Measurements from ENCODE around the gene MAP7.

DNA sequence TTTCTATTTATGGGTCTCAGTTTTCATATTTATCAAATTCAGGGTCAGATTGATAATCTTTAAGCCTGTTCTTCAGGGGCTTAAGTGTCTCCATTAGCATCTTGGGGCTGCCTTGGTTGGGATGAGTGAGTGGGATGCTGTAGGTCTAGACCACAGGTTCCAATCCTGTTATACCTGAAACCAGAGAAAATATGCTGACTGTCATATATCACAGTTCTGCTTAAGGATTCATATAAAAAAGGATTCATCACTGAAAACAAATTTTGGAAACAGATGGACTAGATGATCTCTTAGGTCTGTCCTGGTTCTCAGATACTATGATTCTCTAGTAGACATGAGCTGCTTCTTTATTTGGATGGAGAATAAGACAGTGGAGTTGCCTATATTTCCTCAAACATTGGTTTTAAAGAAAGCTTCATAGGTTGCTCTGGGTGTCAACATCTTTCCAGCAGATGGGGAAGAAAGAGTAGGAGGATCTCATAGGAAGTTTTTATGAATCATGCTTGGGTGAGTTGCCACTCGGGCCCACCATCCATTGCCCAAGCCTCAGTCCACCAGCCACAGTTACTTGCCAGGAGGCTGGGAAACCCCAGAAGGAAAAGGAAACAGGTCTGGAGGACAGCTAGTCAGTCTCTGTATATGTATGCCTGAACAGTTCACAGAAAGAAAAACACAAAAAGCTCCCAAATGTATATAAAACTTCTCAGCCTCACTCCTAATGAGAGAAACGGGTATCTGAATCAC, 42.9 kb upstream of the MAP7 start:
- TF ChIP-seq, protein P1, sequence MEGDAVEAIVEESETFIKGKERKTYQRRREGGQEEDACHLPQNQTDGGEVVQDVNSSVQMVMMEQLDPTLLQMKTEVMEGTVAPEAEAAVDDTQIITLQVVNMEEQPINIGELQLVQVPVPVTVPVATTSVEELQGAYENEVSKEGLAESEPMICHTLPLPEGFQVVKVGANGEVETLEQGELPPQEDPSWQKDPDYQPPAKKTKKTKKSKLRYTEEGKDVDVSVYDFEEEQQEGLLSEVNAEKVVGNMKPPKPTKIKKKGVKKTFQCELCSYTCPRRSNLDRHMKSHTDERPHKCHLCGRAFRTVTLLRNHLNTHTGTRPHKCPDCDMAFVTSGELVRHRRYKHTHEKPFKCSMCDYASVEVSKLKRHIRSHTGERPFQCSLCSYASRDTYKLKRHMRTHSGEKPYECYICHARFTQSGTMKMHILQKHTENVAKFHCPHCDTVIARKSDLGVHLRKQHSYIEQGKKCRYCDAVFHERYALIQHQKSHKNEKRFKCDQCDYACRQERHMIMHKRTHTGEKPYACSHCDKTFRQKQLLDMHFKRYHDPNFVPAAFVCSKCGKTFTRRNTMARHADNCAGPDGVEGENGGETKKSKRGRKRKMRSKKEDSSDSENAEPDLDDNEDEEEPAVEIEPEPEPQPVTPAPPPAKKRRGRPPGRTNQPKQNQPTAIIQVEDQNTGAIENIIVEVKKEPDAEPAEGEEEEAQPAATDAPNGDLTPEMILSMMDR (IDR thresholded peaks at IDR 0.05) = no peak
- TF ChIP-seq POLR2A (IDR thresholded peaks at IDR 0.05) = no peak
- no peak for TF ChIP-seq EP300 (IDR thresholded peaks at IDR 0.05)
